ENCODE results near the gene VN1R5.
"Not testable (repeated sequence)": the region's sequence is repeated elsewhere in the genome, so short reads cannot be mapped to it uniquely, and the experiment has no call there.

The VN1R5 gene

GRCh38 chr1:247289274-247289892 is 33.5 kb downstream of the VN1R5 start:
- H3K23ac ChIP-seq (ENCODE audit: low read length); H3K14ac ChIP-seq (ENCODE audit: low read length); H3K18ac ChIP-seq (ENCODE audit: low read length); H3K4me2 ChIP-seq (ENCODE audit: low read length); H4K91ac ChIP-seq (ENCODE audit: low read depth, low read length); H3K9me3 ChIP-seq (ENCODE audit: insufficient read depth, low read depth, low read length); H2AK5ac ChIP-seq (ENCODE audit: low read length); H3K79me1 ChIP-seq (ENCODE audit: low read length); H2BK120ac ChIP-seq (ENCODE audit: insufficient read depth, low read length, poor library complexity); H4K12ac ChIP-seq (ENCODE audit: low read depth, low read length); H3K36me3 ChIP-seq (ENCODE audit: control insufficient read depth in 1 of 2, insufficient read depth in 2 of 2, low read length in 2 of 2); H3K9ac ChIP-seq (ENCODE audit: low read length); DNase-seq; H2BK12ac ChIP-seq (ENCODE audit: low read length); H3K4ac ChIP-seq (ENCODE audit: low read depth, low read length); H3K4me3 ChIP-seq (ENCODE audit: low read depth, low read length); H2BK5ac ChIP-seq (ENCODE audit: low read depth, low read length, poor library complexity); H3K27me3 ChIP-seq (ENCODE audit: insufficient read depth, low read length); H3K27ac ChIP-seq (ENCODE audit: low read depth, low read length); H4K8ac ChIP-seq (ENCODE audit: low read depth, low read length); H3K79me2 ChIP-seq (ENCODE audit: control insufficient read depth, insufficient read depth, low read length, poor library complexity); H2AFZ ChIP-seq (ENCODE audit: insufficient read depth, low read length, poor library complexity): not testable (repeated sequence)
- no CpG with 5 or more reads among the region's 19 CpGs for WGBS (ENCODE audit: extremely low coverage, insufficient coverage, insufficient read length)
- peaks cover 7 to 11% of the 10 kb centered on the region in 2 experiments for H3K4me1 ChIP-seq (ENCODE audit: control insufficient read depth in 1 of 2, insufficient read depth in 2 of 2, low read length in 2 of 2)

- H3K23ac ChIP-seq (ENCODE audit: low read length) = no peak overlapping the region
- H2BK120ac ChIP-seq (ENCODE audit: insufficient read depth, low read length, poor library complexity) = no peak overlapping the region
- H4K8ac ChIP-seq (ENCODE audit: low read depth, low read length) = no peak overlapping the region
- peaks cover 7 to 13% of the 10 kb centered on the region in 2 experiments for H3K4me1 ChIP-seq (ENCODE audit: control insufficient read depth in 1 of 2, insufficient read depth in 2 of 2, low read length in 2 of 2)
- H3K79me1 ChIP-seq (ENCODE audit: low read length) = no peaks in the 10 kb centered on the region
- no peak for DNase-seq
- H3K27ac ChIP-seq (ENCODE audit: low read depth, low read length) = no peak overlapping the region
- H2AK5ac ChIP-seq (ENCODE audit: low read length) = no peak overlapping the region
- H4K12ac ChIP-seq (ENCODE audit: low read depth, low read length) = no peak overlapping the region
- H3K4me3 ChIP-seq (ENCODE audit: low read depth, low read length) = no peak overlapping the region
- no peak overlapping the region for H3K4me2 ChIP-seq (ENCODE audit: low read length)
- no peak overlapping the region for H3K4ac ChIP-seq (ENCODE audit: low read depth, low read length)
- H3K9me3 ChIP-seq (ENCODE audit: insufficient read depth, low read depth, low read length) = peaks cover 6% of the 10 kb centered on the region
- no peaks in the 10 kb centered on the region for H3K36me3 ChIP-seq (ENCODE audit: control insufficient read depth in 1 of 2, insufficient read depth in 2 of 2, low read length in 2 of 2)
- no peak overlapping the region for H3K18ac ChIP-seq (ENCODE audit: low read length)
- no peak overlapping the region for H3K14ac ChIP-seq (ENCODE audit: low read length)
- H3K79me2 ChIP-seq (ENCODE audit: control insufficient read depth, insufficient read depth, low read length, poor library complexity) = no peaks in the 10 kb centered on the region
- no peak overlapping the region for H2AFZ ChIP-seq (ENCODE audit: insufficient read depth, low read length, poor library complexity)
- H2BK5ac ChIP-seq (ENCODE audit: low read depth, low read length, poor library complexity) = no peak overlapping the region
- no peaks in the 10 kb centered on the region for H3K27me3 ChIP-seq (ENCODE audit: insufficient read depth, low read length)
- H2BK12ac ChIP-seq (ENCODE audit: low read length) = no peak overlapping the region
- no peak overlapping the region for H4K91ac ChIP-seq (ENCODE audit: low read depth, low read length)
- no CpG with 5 or more reads among the region's 20 CpGs for WGBS (ENCODE audit: extremely low coverage, insufficient coverage, insufficient read length)
- H3K9ac ChIP-seq (ENCODE audit: low read length) = no peak overlapping the region
Observed at GRCh38 chr1:247290576-247290975, 34.7 kb downstream of the VN1R5 start.

GRCh38 chr1:247291161-247291560 is 35.3 kb downstream of the VN1R5 start:
- Histone ChIP-seq H3K4ac (ENCODE audit: low read depth, low read length) (no peak overlapping the region), H4K12ac (ENCODE audit: low read depth, low read length) (no peak overlapping the region), H3K27me3 (ENCODE audit: insufficient read depth, low read length) (no peaks in the 10 kb centered on the region), H2AFZ (ENCODE audit: insufficient read depth, low read length, poor library complexity) (no peak overlapping the region), H4K91ac (ENCODE audit: low read depth, low read length) (no peak overlapping the region), H3K9me3 (ENCODE audit: insufficient read depth, low read depth, low read length) (peaks cover 5% of the 10 kb centered on the region), H3K23ac (ENCODE audit: low read length) (no peak overlapping the region), H2AK5ac (ENCODE audit: low read length) (no peak overlapping the region), H3K4me2 (ENCODE audit: low read length) (no peak overlapping the region), H2BK12ac (ENCODE audit: low read length) (no peak overlapping the region), H4K8ac (ENCODE audit: low read depth, low read length) (no peak overlapping the region), H3K9ac (ENCODE audit: low read length) (no peak overlapping the region), H2BK5ac (ENCODE audit: low read depth, low read length, poor library complexity) (no peak overlapping the region), H3K18ac (ENCODE audit: low read length) (no peak overlapping the region), H3K79me2 (ENCODE audit: control insufficient read depth, insufficient read depth, low read length, poor library complexity) (no peaks in the 10 kb centered on the region), H3K27ac (ENCODE audit: low read depth, low read length) (no peak overlapping the region), H3K14ac (ENCODE audit: low read length) (no peak overlapping the region), H2BK120ac (ENCODE audit: insufficient read depth, low read length, poor library complexity) (no peak overlapping the region), H3K79me1 (ENCODE audit: low read length) (no peaks in the 10 kb centered on the region), H3K36me3 (ENCODE audit: control insufficient read depth in 1 of 2, insufficient read depth in 2 of 2, low read length in 2 of 2) (no peaks in the 10 kb centered on the region), H3K4me1 (ENCODE audit: control insufficient read depth in 1 of 2, insufficient read depth in 2 of 2, low read length in 2 of 2) (peaks cover 7 to 13% of the 10 kb centered on the region in 2 experiments), H3K4me3 (ENCODE audit: low read depth, low read length) (no peak overlapping the region)
- no peak for DNase-seq
- WGBS (ENCODE audit: extremely low coverage, insufficient coverage, insufficient read length) = no CpG with 5 or more reads among the region's 9 CpGs

- Histone ChIP-seq H2BK120ac (ENCODE audit: insufficient read depth, low read length, poor library complexity) (no peak overlapping the region), H3K79me2 (ENCODE audit: control insufficient read depth, insufficient read depth, low read length, poor library complexity) (no peaks in the 10 kb centered on the region), H2AFZ (ENCODE audit: insufficient read depth, low read length, poor library complexity) (no peak overlapping the region), H2BK5ac (ENCODE audit: low read depth, low read length, poor library complexity) (no peak overlapping the region), H3K9ac (ENCODE audit: low read length) (no peak overlapping the region), H3K27me3 (ENCODE audit: insufficient read depth, low read length) (no peaks in the 10 kb centered on the region), H3K4ac (ENCODE audit: low read depth, low read length) (no peak overlapping the region), H3K14ac (ENCODE audit: low read length) (peak overlapping the region; percentile 35), H2AK5ac (ENCODE audit: low read length) (no peak overlapping the region), H3K79me1 (ENCODE audit: low read length) (no peaks in the 10 kb centered on the region), H2BK12ac (ENCODE audit: low read length) (no peak overlapping the region), H4K8ac (ENCODE audit: low read depth, low read length) (no peak overlapping the region), H3K9me3 (ENCODE audit: insufficient read depth, low read depth, low read length) (peaks cover 3% of the 10 kb centered on the region), H3K4me2 (ENCODE audit: low read length) (no peak overlapping the region), H3K27ac (ENCODE audit: low read depth, low read length) (no peak overlapping the region), H3K18ac (ENCODE audit: low read length) (no peak overlapping the region), H4K12ac (ENCODE audit: low read depth, low read length) (peak overlapping the region; percentile 8), H3K23ac (ENCODE audit: low read length) (no peak overlapping the region), H3K36me3 (ENCODE audit: control insufficient read depth in 1 of 2, insufficient read depth in 2 of 2, low read length in 2 of 2) (no peaks in the 10 kb centered on the region), H3K4me3 (ENCODE audit: low read depth, low read length) (no peak overlapping the region), H4K91ac (ENCODE audit: low read depth, low read length) (no peak overlapping the region), H3K4me1 (ENCODE audit: control insufficient read depth in 1 of 2, insufficient read depth in 2 of 2, low read length in 2 of 2) (peaks cover 7 to 13% of the 10 kb centered on the region in 2 experiments)
- WGBS (ENCODE audit: extremely low coverage, insufficient coverage, insufficient read length) = no CpG with 5 or more reads among the region's 17 CpGs
- no peak for DNase-seq
Observed at GRCh38 chr1:247291833-247292561, 36.1 kb downstream of the VN1R5 start.
